Measurements from ENCODE around the gene TSC2.
"Not testable (repeated sequence)": the region's sequence is repeated elsewhere in the genome, so short reads cannot be mapped to it uniquely, and the experiment has no call there.

DNA sequence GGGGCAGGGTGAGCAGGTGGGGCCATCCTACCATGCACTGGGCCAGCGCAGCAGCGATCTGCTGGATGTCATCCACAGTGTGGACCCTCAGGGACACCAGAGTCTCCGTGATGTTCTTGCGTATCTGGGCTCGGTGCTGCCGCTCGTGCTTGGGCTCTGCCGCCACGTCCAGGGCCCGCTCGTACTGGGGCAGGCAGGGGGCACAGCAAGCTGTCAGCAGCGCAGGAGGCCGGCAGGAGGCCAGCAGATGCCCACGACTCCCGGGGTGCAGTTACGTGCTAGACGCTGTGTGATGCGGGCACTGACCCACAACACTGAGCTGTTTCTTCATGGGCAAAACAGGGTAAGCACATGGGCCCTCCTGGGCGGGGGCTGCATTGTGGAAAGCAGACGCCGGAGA lies 57.5 kb downstream of the TSC2 start:
- TF ChIP-seq POLR2A (IDR thresholded peaks at IDR 0.05): not testable (repeated sequence)
- TF ChIP-seq, protein P1, sequence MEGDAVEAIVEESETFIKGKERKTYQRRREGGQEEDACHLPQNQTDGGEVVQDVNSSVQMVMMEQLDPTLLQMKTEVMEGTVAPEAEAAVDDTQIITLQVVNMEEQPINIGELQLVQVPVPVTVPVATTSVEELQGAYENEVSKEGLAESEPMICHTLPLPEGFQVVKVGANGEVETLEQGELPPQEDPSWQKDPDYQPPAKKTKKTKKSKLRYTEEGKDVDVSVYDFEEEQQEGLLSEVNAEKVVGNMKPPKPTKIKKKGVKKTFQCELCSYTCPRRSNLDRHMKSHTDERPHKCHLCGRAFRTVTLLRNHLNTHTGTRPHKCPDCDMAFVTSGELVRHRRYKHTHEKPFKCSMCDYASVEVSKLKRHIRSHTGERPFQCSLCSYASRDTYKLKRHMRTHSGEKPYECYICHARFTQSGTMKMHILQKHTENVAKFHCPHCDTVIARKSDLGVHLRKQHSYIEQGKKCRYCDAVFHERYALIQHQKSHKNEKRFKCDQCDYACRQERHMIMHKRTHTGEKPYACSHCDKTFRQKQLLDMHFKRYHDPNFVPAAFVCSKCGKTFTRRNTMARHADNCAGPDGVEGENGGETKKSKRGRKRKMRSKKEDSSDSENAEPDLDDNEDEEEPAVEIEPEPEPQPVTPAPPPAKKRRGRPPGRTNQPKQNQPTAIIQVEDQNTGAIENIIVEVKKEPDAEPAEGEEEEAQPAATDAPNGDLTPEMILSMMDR (IDR thresholded peaks at IDR 0.05): not testable (repeated sequence)
